ENCODE data around the gene STARD13. TPM values are rescaled to one million over a fixed set of nuclear protein-coding genes. Genes with fewer than 3 reads are reported as not detected.
A peak's percentile ranks its signal among the peaks of the same experiment; 100 is the strongest.

Gene STARD13
- total and polyA plus RNA-seq, 8 donors = 7.8 to 29.4 (median 16.2) TPM

GRCh38 chr13:33092073-33092987 lies 193.2 kb downstream of the STARD13 start:
- FAIRE-seq = no peak
- DNase-seq = no peak
- ATAC-seq = no peak
- no peak for TF ChIP-seq CTCF (IDR thresholded peaks at IDR 0.05)
- Histone ChIP-seq H3K4me1 (no peaks in the 10 kb centered on the region), H3K36me3 (no peaks in the 10 kb centered on the region), H3K4me3 (no peak overlapping the region), H3K27ac (no peak overlapping the region), H3K9me3 (no peaks in the 10 kb centered on the region), H3K27me3 (no peaks in the 10 kb centered on the region)
- WGBS, 2 donors = 72 to 83% methylated on average over 11 of the region's 11 CpGs
- intact Hi-C loops (cut with DNase I) = no loop called here

GRCh38 chr13:33091415-33091774 lies 194.2 kb downstream of the STARD13 start:
- intact Hi-C loops (cut with DNase I) = no loop called here
- ATAC-seq = peak in 1 of 4 donors; percentile 35
- H3K4me1 ChIP-seq = no peaks in the 10 kb centered on the region
- no peak overlapping the region for H3K4me3 ChIP-seq
- FAIRE-seq = no peak
- H3K27me3 ChIP-seq = no peaks in the 10 kb centered on the region
- 87 to 96% methylated on average over 5 of the region's 5 CpGs for WGBS, 2 donors
- H3K9me3 ChIP-seq = no peaks in the 10 kb centered on the region
- H3K27ac ChIP-seq = no peak overlapping the region
- no peaks in the 10 kb centered on the region for H3K36me3 ChIP-seq
- no peak for DNase-seq
- TF ChIP-seq CTCF (IDR thresholded peaks at IDR 0.05) = no peak

GRCh38 chr13:33090755-33091414 lies 194.7 kb downstream of the STARD13 start:
- ATAC-seq (no peak), FAIRE-seq (no peak), DNase-seq (no peak)
- Histone ChIP-seq H3K9me3 (no peaks in the 10 kb centered on the region), H3K27me3 (no peaks in the 10 kb centered on the region), H3K4me1 (no peaks in the 10 kb centered on the region), H3K27ac (no peak overlapping the region), H3K36me3 (no peaks in the 10 kb centered on the region), H3K4me3 (no peak overlapping the region)
- WGBS, 2 donors = 60 to 63% methylated on average over 4 of the region's 4 CpGs
- intact Hi-C loops (cut with DNase I) = no loop called here
- no peak for TF ChIP-seq CTCF (IDR thresholded peaks at IDR 0.05)

GRCh38 chr13:33089311-33089710 lies 196.2 kb downstream of the STARD13 start:
- H3K27ac ChIP-seq = no peak overlapping the region
- no peaks in the 10 kb centered on the region for H3K36me3 ChIP-seq
- DNase-seq (no peak), FAIRE-seq (no peak), ATAC-seq (no peak)
- intact Hi-C loops (cut with DNase I) = no loop called here
- no peak overlapping the region for H3K4me3 ChIP-seq
- H3K27me3 ChIP-seq = no peaks in the 10 kb centered on the region
- no peaks in the 10 kb centered on the region for H3K4me1 ChIP-seq
- no peaks in the 10 kb centered on the region for H3K9me3 ChIP-seq
- WGBS, 2 donors = 91 to 97% methylated on average over 3 of the region's 3 CpGs
- TF ChIP-seq CTCF (IDR thresholded peaks at IDR 0.05) = no peak

- H3K4me1 ChIP-seq = no peaks in the 10 kb centered on the region
- no peaks in the 10 kb centered on the region for H3K36me3 ChIP-seq
- no peak overlapping the region for H3K27ac ChIP-seq
- no peak for FAIRE-seq
- H3K27me3 ChIP-seq = no peaks in the 10 kb centered on the region
- WGBS, 2 donors = 31 to 34% methylated on average over 3 of the region's 3 CpGs
- intact Hi-C loops (cut with DNase I) = no loop called here
- no peak for TF ChIP-seq CTCF (IDR thresholded peaks at IDR 0.05)
- no peak for DNase-seq
- H3K4me3 ChIP-seq = no peak overlapping the region
- no peak for ATAC-seq
- no peaks in the 10 kb centered on the region for H3K9me3 ChIP-seq
These were observed 197.8 kb downstream of the STARD13 start for GRCh38 chr13:33087790-33088189.
